ENCODE measurements around the gene HERC2. TPM values are rescaled to one million over a fixed set of nuclear protein-coding genes. Genes with fewer than 3 reads are reported as not detected.

The HERC2 gene
- total and polyA plus RNA-seq, 2 of the 13 experiments (the other 11 are each of a cell fraction or from before 2014, with no cell fraction given): 17.6 to 24.8 TPM

- TF ChIP-seq SAFB2 (CRISPR knock-in tag; IDR thresholded peaks at IDR 0.05; ENCODE audit: borderline replicate concordance, low read depth) (no peak), CBFB (CRISPR knock-in tag; IDR thresholded peaks at IDR 0.05) (no peak), LCORL (IDR thresholded peaks at IDR 0.05) (no peak), LCORL (CRISPR knock-in tag; IDR thresholded peaks at IDR 0.05) (peak; percentile 58), TFAP4 (IDR thresholded peaks at IDR 0.05; ENCODE audit: borderline replicate concordance, low read depth) (peak; percentile 28; the same call in 1 of the 2 replicates), ELK4 (CRISPR knock-in tag; IDR thresholded peaks at IDR 0.05; ENCODE audit: borderline replicate concordance) (no peak), RCOR2 (CRISPR knock-in tag; IDR thresholded peaks at IDR 0.05) (no peak), TOPORS (CRISPR knock-in tag; IDR thresholded peaks at IDR 0.05) (no peak), ZNF281 (CRISPR knock-in tag; IDR thresholded peaks at IDR 0.05; ENCODE audit: borderline replicate concordance) (no peak; the same call in 1 of the 2 replicates), MXD3 (CRISPR knock-in tag; IDR thresholded peaks at IDR 0.05) (no peak), YY1 (IDR thresholded peaks at IDR 0.05; ENCODE audit: insufficient read depth, insufficient replicate concordance, low read depth, low read length) (no peak), KDM2A (CRISPR knock-in tag; IDR thresholded peaks at IDR 0.05; ENCODE audit: borderline replicate concordance, low read depth) (peak; percentile 53; the same call in 1 of the 2 replicates), KLF11 (CRISPR knock-in tag; IDR thresholded peaks at IDR 0.05) (no peak), ZNF782 (CRISPR knock-in tag; IDR thresholded peaks at IDR 0.05; ENCODE audit: borderline replicate concordance) (no peak), NFE2L2 (IDR thresholded peaks at IDR 0.05; ENCODE audit: low read length) (no peak), ZNF737 (CRISPR knock-in tag; IDR thresholded peaks at IDR 0.05; ENCODE audit: borderline replicate concordance) (no peak), POLR2A (IDR thresholded peaks at IDR 0.05; ENCODE audit: insufficient read depth in 1 of 2, low read depth in 2 of 2, low read length in 2 of 2) (no peak), ZNF772 (CRISPR knock-in tag; IDR thresholded peaks at IDR 0.05) (no peak), THAP11 (CRISPR knock-in tag; IDR thresholded peaks at IDR 0.05) (peak; percentile 32; the same call in 1 of the 2 replicates), LBX2 (CRISPR knock-in tag; IDR thresholded peaks at IDR 0.05; ENCODE audit: borderline replicate concordance) (no peak), ZNF83 (CRISPR knock-in tag; IDR thresholded peaks at IDR 0.05; ENCODE audit: borderline replicate concordance) (no peak), MATR3 (CRISPR knock-in tag; IDR thresholded peaks at IDR 0.05) (no peak), TBP (CRISPR knock-in tag; IDR thresholded peaks at IDR 0.05) (no peak), ATF2 (CRISPR knock-in tag; IDR thresholded peaks at IDR 0.05) (0 out of 2 replicates have a peak, but pooled peaks have one; percentile 28)
Observed at GRCh38 chr15:28082891-28083684, 238.9 kb downstream of the HERC2 start (continued).

All from HepG2 (cell line).